HCT116 (cell line): Measurements from ENCODE around the gene CSTPP1.

Experiments
- ELF1 ChIP-seq: IDR thresholded peaks from 2 replicates; pipeline ENCODE4 v1.6.1; 2012; ENCODE audit warnings: low read depth, borderline replicate concordance
- EZH2 ChIP-seq: fragments of 200-600 bp; sonication (generic); IDR thresholded peaks from 2 replicates; pipeline ENCODE4 v1.6.1; 2017; ENCODE audit warnings: antibody characterized with exemption, mixed run types
- EZH2phosphoT487 ChIP-seq: fragments of 200-600 bp; IDR thresholded peaks from 2 replicates; pipeline ENCODE4 v1.6.1; 2018; ENCODE audit warnings: antibody characterized with exemption, borderline replicate concordance
- JUND ChIP-seq: IDR thresholded peaks from 2 replicates; pipeline ENCODE4 v1.6.1; 2012
- POLR2A ChIP-seq: IDR thresholded peaks from 2 replicates; pipeline ENCODE4 v1.7.0; 2011; ENCODE audit warnings: borderline replicate concordance; ENCODE audit not compliant: insufficient read depth, insufficient read length; ENCODE audit errors: extremely low read depth
- SIN3A ChIP-seq: IDR thresholded peaks from 2 replicates; pipeline ENCODE4 v1.6.1; 2012; ENCODE audit warnings: low read depth
- TCF7L2 ChIP-seq: IDR thresholded peaks from 2 replicates; pipeline ENCODE4 v1.7.0; 2011; ENCODE audit warnings: borderline replicate concordance, inconsistent platforms; ENCODE audit not compliant: insufficient read depth, insufficient read length; ENCODE audit errors: extremely low read depth
- YY1 ChIP-seq: IDR thresholded peaks from 2 replicates; pipeline ENCODE4 v1.6.1; 2011; ENCODE audit warnings: low read length, low read depth, moderate library complexity, mild to moderate bottlenecking; ENCODE audit not compliant: insufficient replicate concordance; ENCODE audit errors: extremely low read depth
- ZBTB33 ChIP-seq: IDR thresholded peaks from 2 replicates; pipeline ENCODE4 v1.6.1; 2011; ENCODE audit warnings: mild to moderate bottlenecking, low read length, moderate library complexity; ENCODE audit not compliant: insufficient replicate concordance; ENCODE audit errors: extremely low read depth
- TF ChIP-seq, protein P1 (sequence below), 3 experiments: fragments of 200-600 bp in 1 of 3; sonication (generic) in 1 of 3; IDR thresholded peaks in 2 of 3; conservative IDR thresholded peaks in 1 of 3; 2 replicates each; pipeline ENCODE4 v1.5.1; 2012 to 2017; ENCODE audit warnings: low read depth in 2 of 3, low read length in 2 of 3, antibody characterized with exemption in 1 of 3, borderline replicate concordance in 1 of 3, control low read depth in 1 of 3, mild to moderate bottlenecking in 1 of 3, mixed read lengths in 1 of 3, mixed run types in 1 of 3, moderate library complexity in 1 of 3; ENCODE audit not compliant: insufficient read depth in 1 of 3
- TF ChIP-seq, protein P2 (sequence below): IDR thresholded peaks from 2 replicates; pipeline ENCODE4 v1.6.1; 2012

DNA sequence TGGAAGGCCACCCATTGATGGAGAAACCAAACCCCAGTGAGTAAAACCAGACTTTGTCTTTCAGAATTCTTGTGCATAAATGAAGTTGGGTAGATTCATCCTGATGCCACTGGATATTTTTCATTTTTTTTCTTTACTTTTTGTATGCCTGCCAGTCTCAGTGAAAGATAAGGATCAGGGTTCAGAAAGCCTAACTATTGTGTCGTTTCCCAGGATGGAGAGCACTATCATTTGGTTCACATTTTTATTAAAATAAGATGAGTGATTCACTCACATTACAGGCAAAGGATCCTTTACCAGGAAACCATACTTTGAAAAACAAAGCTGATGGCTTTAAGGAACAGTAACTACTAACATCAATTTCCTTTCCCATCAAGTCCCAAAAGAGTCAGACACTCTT, 188.1 kb downstream of the CSTPP1 start:
- TF ChIP-seq, protein P1, sequence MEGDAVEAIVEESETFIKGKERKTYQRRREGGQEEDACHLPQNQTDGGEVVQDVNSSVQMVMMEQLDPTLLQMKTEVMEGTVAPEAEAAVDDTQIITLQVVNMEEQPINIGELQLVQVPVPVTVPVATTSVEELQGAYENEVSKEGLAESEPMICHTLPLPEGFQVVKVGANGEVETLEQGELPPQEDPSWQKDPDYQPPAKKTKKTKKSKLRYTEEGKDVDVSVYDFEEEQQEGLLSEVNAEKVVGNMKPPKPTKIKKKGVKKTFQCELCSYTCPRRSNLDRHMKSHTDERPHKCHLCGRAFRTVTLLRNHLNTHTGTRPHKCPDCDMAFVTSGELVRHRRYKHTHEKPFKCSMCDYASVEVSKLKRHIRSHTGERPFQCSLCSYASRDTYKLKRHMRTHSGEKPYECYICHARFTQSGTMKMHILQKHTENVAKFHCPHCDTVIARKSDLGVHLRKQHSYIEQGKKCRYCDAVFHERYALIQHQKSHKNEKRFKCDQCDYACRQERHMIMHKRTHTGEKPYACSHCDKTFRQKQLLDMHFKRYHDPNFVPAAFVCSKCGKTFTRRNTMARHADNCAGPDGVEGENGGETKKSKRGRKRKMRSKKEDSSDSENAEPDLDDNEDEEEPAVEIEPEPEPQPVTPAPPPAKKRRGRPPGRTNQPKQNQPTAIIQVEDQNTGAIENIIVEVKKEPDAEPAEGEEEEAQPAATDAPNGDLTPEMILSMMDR (IDR thresholded peaks at IDR 0.05 in 2 of 3, conservative IDR thresholded peaks at IDR 0.05 in 1 of 3; ENCODE audit: borderline replicate concordance in 1 of 3, insufficient read depth in 1 of 3, low read depth in 2 of 3, low read length in 2 of 3): no peak
- no peak for TF ChIP-seq TCF7L2
- TF ChIP-seq YY1: no peak
- TF ChIP-seq SIN3A: no peak
- TF ChIP-seq ZBTB33: no peak
- TF ChIP-seq EZH2phosphoT487: no peak
- TF ChIP-seq EZH2: no peak
- no peak for TF ChIP-seq POLR2A
- TF ChIP-seq, protein P2, sequence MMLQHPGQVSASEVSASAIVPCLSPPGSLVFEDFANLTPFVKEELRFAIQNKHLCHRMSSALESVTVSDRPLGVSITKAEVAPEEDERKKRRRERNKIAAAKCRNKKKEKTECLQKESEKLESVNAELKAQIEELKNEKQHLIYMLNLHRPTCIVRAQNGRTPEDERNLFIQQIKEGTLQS: no peak
- TF ChIP-seq ELF1: no peak
- TF ChIP-seq JUND: no peak
